PC-3 (cell line): ENCODE results near the gene OR2Y1. TPM values are rescaled to one million over a fixed set of nuclear protein-coding genes. Genes with fewer than 3 reads are reported as not detected.

ENCODE experiments used
- ATAC-seq: fragments of 200-7000 bp; cut with Tn5 transposase; 2 replicates; pipeline ENCODE4 v1.9.1; 2020; ENCODE audit warnings: mild to moderate bottlenecking, moderate library complexity
- BruUV-seq: library from RNA; stranded (reverse); fragments of 400-500 nt; replicated peaks from 2 replicates; lab custom pipeline; 2021; lab: Mats Ljungman, UMichigan
- CTCF ChIA-PET: fragments of 300-600 bp; sonication (Branson Sonifier 250); formaldehyde crosslinking; loops from one replicate; lab custom pipeline; 2022; ENCODE audit warnings: antibody characterized with exemption; lab: Charles Lee
- POLR2A ChIA-PET: fragments of 300-600 bp; sonication (Branson Sonifier 250); formaldehyde crosslinking; loops from one replicate; lab custom pipeline; 2022; ENCODE audit warnings: antibody characterized with exemption; ENCODE audit not compliant: unreplicated experiment; lab: Charles Lee
- DNase-seq: peaks from one replicate; pipeline ENCODE4 v3.0.0-alpha.2; 2015
- H2AFZ ChIP-seq: fragments of 300-600 bp; sonication (generic); 2 replicates; pipeline ENCODE4 v1.6.0; 2016; ENCODE audit warnings: antibody characterized with exemption, low read length
- H3F3A ChIP-seq: fragments of 300-600 bp; sonication (generic); one replicate; pipeline ENCODE4 v1.6.0; 2017; ENCODE audit warnings: antibody characterized with exemption, low read length, control low read depth, mild to moderate bottlenecking; ENCODE audit not compliant: unreplicated experiment
- H3K27ac ChIP-seq: fragments of 300-600 bp; sonication (generic); 2 replicates; pipeline ENCODE4 v1.5.1; 2016; ENCODE audit warnings: mild to moderate bottlenecking, low read length
- H3K27me3 ChIP-seq: fragments of 300-600 bp; sonication (generic); 2 replicates; pipeline ENCODE4 v1.6.1; 2016; ENCODE audit warnings: low read length, mixed read lengths
- H3K36me3 ChIP-seq: fragments of 300-600 bp; sonication (generic); 2 replicates; pipeline ENCODE4 v1.6.1; 2016; ENCODE audit warnings: low read depth, mixed run types, low read length, mixed read lengths
- H3K4me1 ChIP-seq: fragments of 300-600 bp; sonication (generic); 2 replicates; pipeline ENCODE4 v1.5.1; 2016; ENCODE audit warnings: low read length; ENCODE audit not compliant: insufficient read depth
- H3K4me2 ChIP-seq: fragments of 300-600 bp; sonication (generic); 2 replicates; pipeline ENCODE4 v1.6.0; 2016; ENCODE audit warnings: low read length
- H3K4me3 ChIP-seq: fragments of 300-600 bp; sonication (generic); 2 replicates; pipeline ENCODE4 v1.5.1; 2016; ENCODE audit warnings: mild to moderate bottlenecking, low read length, mixed read lengths
- H3K79me2 ChIP-seq: fragments of 300-600 bp; sonication (generic); 2 replicates; pipeline ENCODE4 v1.6.1; 2017; ENCODE audit warnings: low read length, mixed read lengths
- H3K9ac ChIP-seq: fragments of 300-600 bp; sonication (generic); 2 replicates; pipeline ENCODE4 v1.6.0; 2016; ENCODE audit warnings: mild to moderate bottlenecking, low read length
- H3K9me2 ChIP-seq: fragments of 300-600 bp; sonication (generic); replicated peaks from 2 replicates; pipeline ENCODE4 v1.6.1; 2016; ENCODE audit warnings: mixed run types, low read length, mixed read lengths
- H3K9me3 ChIP-seq: fragments of 300-600 bp; sonication (generic); 2 replicates; pipeline ENCODE4 v1.6.1; 2016; ENCODE audit warnings: low read length, mixed read lengths
- H4K20me1 ChIP-seq: fragments of 300-600 bp; sonication (generic); 2 replicates; pipeline ENCODE4 v1.6.1; 2016; ENCODE audit warnings: low read length, mixed read lengths
- CTCF ChIP-seq: fragments of 300-600 bp; sonication (generic); conservative IDR thresholded peaks from 2 replicates; pipeline ENCODE4 v1.5.1; 2017; ENCODE audit warnings: antibody characterized with exemption, low read depth, mild to moderate bottlenecking, low read length
- EZH2 ChIP-seq: fragments of 300-600 bp; sonication (generic); IDR thresholded peaks from one replicate; pipeline ENCODE4 v1.6.1; 2017; ENCODE audit warnings: antibody characterized with exemption, mild to moderate bottlenecking, low read length; ENCODE audit not compliant: unreplicated experiment
- EZH2phosphoT487 ChIP-seq: fragments of 300-600 bp; sonication (generic); IDR thresholded peaks from 2 replicates; pipeline ENCODE4 v1.6.1; 2018; ENCODE audit warnings: mild to moderate bottlenecking, antibody characterized with exemption, low read length, borderline replicate concordance
- intact Hi-C: fragments of 100-400 bp; cut with micrococcal nuclease; formaldehyde crosslinking; loops from 2 replicates; pipeline ENCODE4 v1.9.0; 2023
- total RNA-seq: library from RNA; depleted of rRNA; stranded (reverse); fragments of >200 nt; gene quantifications from 2 replicates; pipeline ENCODE4 v1.2.3, GENCODE V29; 2014

OR2Y1 gene
- total RNA-seq, 1 experiment from 2014 or later, result not detected

GRCh38 chr5:180786531-180787398, 46.9 kb upstream of the OR2Y1 start:
- POLR2A ChIA-PET, result no interaction called here
- no peaks in the 10 kb centered on the region for H4K20me1 ChIP-seq
- intact Hi-C loops, result no loop called here
- H3K4me3 ChIP-seq, result no peak overlapping the region
- CTCF ChIA-PET, result interaction anchor here (0.5 to 0.6 kb wide), 3 partner anchors 13 to 66 kb away, joined by 3 to 4 read pairs (median 3); no protein-coding TSS in a partner anchor
- no peaks in the 10 kb centered on the region for H3K27me3 ChIP-seq
- H3K9me3 ChIP-seq, result no peaks in the 10 kb centered on the region
- no peak overlapping the region for H3K27ac ChIP-seq
- H3K36me3 ChIP-seq, result peaks cover 10% of the 10 kb centered on the region; the same call in 1 of the 2 replicates
- peaks cover 5% of the 10 kb centered on the region for H3F3A ChIP-seq
- H3K4me1 ChIP-seq, result peaks cover 20% of the 10 kb centered on the region
- DNase-seq (no peak), ATAC-seq (no peak)
- no peaks in the 10 kb centered on the region for H3K9me2 ChIP-seq
- no peak overlapping the region for H2AFZ ChIP-seq
- H3K79me2 ChIP-seq, result peaks cover 15% of the 10 kb centered on the region; the same call in 1 of the 2 replicates
- TF ChIP-seq CTCF (no peak), EZH2 (no peak), EZH2phosphoT487 (no peak)
- no peak overlapping the region for H3K4me2 ChIP-seq
- H3K9ac ChIP-seq, result no peak overlapping the region
- no TSS peak for BruUV-seq

DNA sequence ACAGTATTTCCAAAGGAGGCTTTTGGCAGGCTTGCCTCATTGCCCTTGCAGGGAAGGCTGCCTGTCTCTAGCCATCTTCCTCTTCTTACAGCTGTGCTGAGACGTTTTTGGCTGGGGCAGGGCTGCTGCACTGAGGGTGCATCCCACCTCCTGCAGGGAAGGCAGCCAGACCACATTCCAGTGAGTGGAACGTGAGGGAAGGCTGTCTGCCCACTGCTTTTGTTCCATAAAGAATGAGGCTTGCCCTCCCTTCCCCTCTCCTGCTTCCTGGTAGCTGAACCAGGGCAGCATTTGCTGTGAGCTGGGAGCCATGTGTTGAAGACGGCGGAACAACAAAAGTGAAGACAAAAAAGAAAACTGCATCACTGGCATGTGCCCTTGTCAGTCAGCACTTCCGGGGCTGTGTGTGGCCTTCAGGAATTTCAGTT, 46.0 kb upstream of the OR2Y1 start:
- Histone ChIP-seq H3K27ac (0 out of 2 replicates have a peak overlapping the region, but pooled peaks have one; percentile 1), H3K4me3 (no peak overlapping the region), H3K79me2 (peaks cover 6% of the 10 kb centered on the region; the same call in 1 of the 2 replicates), H3K36me3 (peaks cover 4% of the 10 kb centered on the region; the same call in 1 of the 2 replicates), H3K9ac (no peak overlapping the region), H3K9me3 (no peaks in the 10 kb centered on the region), H3F3A (peaks cover 5% of the 10 kb centered on the region), H3K4me2 (peak overlapping the region; percentile 33), H3K4me1 (peaks cover 20% of the 10 kb centered on the region), H3K27me3 (no peaks in the 10 kb centered on the region), H4K20me1 (no peaks in the 10 kb centered on the region), H2AFZ (no peak overlapping the region), H3K9me2 (no peaks in the 10 kb centered on the region)
- BruUV-seq, result no TSS peak
- ChIA-PET CTCF (interaction anchor here (0.6 kb wide), 1 partner anchor 67 kb away, joined by 3 read pairs; no protein-coding TSS in a partner anchor), POLR2A (no interaction called here)
- intact Hi-C loops, result loop anchor here (1.0 kb wide), 2 partner anchors 16 to 40 kb away; partner anchors contain the start of gene MGAT1
- DNase-seq (peak; percentile 76), ATAC-seq (peak; percentile 53)
- TF ChIP-seq EZH2, result no peak
- no peak for TF ChIP-seq EZH2phosphoT487
- no peak for TF ChIP-seq CTCF
